GM19023 (cell line): ENCODE results near the gene FAM135A.
"Not testable (repeated sequence)": the region's sequence is repeated elsewhere in the genome, so short reads cannot be mapped to it uniquely, and the experiment has no call there.

Experiments
- ATAC-seq: cut with Tn5 transposase; IDR thresholded peaks from one replicate; pipeline ENCODE4 v1.9.1; 2021; ENCODE audit warnings: mild to moderate bottlenecking, moderate library complexity; ENCODE audit not compliant: unreplicated experiment

The FAM135A gene

DNA sequence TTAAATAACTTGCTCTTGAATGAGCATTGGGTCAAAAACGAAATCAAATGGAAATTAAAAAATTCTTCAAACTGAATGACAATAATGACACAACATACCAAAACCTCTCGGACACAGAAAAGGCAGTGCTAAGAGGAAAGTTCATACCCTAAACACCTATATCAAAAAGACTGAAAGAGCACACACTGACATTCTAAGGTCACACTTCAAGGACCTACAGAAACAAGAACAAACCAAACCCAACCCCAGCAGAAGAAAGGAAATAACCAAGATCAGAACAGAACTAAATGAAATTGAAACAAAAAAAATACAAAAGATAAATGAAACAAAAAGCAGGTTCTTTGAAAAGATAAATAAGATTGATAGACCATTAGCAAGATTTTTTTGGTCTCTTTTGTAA lies 194.1 kb downstream of the FAM135A start:
- ATAC-seq, result not testable (repeated sequence)

- ATAC-seq, result not testable (repeated sequence)
These were observed 195.9 kb downstream of the FAM135A start for GRCh38 chr6:70609181-70609580.
